Prostate gland (tissue), 2 donors: ENCODE results near the gene PPM1F.

Source experiments
- CTCF ChIP-seq, 4 experiments: fragments of 200-600 bp in 2 of 4; fragments of 450-650 bp in 2 of 4; sonication (generic) in 2 of 4; IDR thresholded peaks; 1 replicate in 3 of 4; 2 replicates in 1 of 4; pipeline ENCODE4 v1.5.1; 2016 to 2019; ENCODE audit warnings: antibody characterized with exemption in 4 of 4, mild to moderate bottlenecking in 2 of 4, moderate library complexity in 2 of 4
- POLR2A ChIP-seq: fragments of 450-650 bp; IDR thresholded peaks from one replicate; pipeline ENCODE4 v1.6.1; 2016; ENCODE audit warnings: antibody characterized with exemption, mild to moderate bottlenecking
- POLR2AphosphoS5 ChIP-seq: sonication (generic); formaldehyde crosslinking; IDR thresholded peaks from one replicate; pipeline ENCODE4 v1.6.1; 2017; ENCODE audit warnings: antibody characterized with exemption

GRCh38 chr22:21917181-21917958, 35.3 kb downstream of the PPM1F start:
- TF ChIP-seq POLR2A (no peak), CTCF (IDR thresholded peaks at IDR 0.05) (no peak), POLR2AphosphoS5 (no peak)
